PC-3 (cell line): ENCODE data around the gene CDK15.

Experiments
- CTCF ChIP-seq: fragments of 300-600 bp; sonication (generic); conservative IDR thresholded peaks from 2 replicates; pipeline ENCODE4 v1.5.1; 2017; ENCODE audit warnings: antibody characterized with exemption, low read depth, mild to moderate bottlenecking, low read length
- EZH2phosphoT487 ChIP-seq: fragments of 300-600 bp; sonication (generic); IDR thresholded peaks from 2 replicates; pipeline ENCODE4 v1.6.1; 2018; ENCODE audit warnings: mild to moderate bottlenecking, antibody characterized with exemption, low read length, borderline replicate concordance

- TF ChIP-seq CTCF (no peak), EZH2phosphoT487 (no peak)
These were observed 102.6 kb downstream of the CDK15 start for GRCh38 chr2:201908901-201909300.
